ENCODE data around the gene TIAM2.
A peak's percentile ranks its signal among the peaks of the same experiment; 100 is the strongest.
"Not testable (repeated sequence)": the region's sequence is repeated elsewhere in the genome, so short reads cannot be mapped to it uniquely, and the experiment has no call there.

The TIAM2 gene

DNA sequence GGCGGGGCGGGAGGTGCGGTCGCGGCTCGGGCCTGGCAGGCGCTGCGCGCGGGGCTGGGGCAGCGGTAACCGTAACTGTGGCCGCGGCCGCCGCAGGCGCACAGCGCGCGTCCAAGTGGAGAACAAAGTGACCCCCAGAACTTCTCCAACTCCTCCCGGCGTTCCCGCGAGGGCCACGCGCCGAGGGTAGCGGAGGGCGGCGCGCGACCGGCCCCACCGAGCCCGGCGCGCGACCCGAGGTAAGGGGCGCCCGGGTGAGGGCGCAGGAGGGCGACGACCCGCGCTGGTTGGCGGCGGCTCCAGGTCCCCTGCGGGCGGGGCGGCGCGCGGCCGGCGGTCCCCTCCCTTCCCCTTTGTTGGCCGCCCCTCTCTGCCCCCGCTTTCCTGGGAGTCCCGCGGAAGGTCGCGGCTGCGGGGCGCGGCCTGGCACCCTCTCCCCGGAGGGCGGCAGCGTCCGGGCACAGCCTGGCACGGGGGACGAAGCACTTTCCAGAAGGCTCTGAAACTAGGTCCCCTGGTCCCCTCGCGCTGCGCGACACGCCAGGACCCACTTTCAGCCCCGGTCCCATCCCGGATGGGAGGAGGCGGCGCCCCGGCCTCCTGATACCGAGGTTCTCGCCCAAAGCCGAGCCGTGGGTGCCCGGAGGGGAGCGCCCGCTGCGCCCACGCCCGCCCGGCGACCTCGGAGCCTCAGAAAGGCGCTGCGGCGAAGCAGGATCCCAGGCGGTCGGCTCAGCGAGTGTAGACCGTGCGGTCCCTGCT, at the start of gene TIAM2:
Gene TIAM2, plus strand, starts transcription at position 62 of the 762 bp plus-strand sequence. CDS start 133,909 bp downstream, outside the sequence.
- Mint-ChIP-seq H3K36me3 (no peaks in the 10 kb centered on the region), H3K27me3 (peaks cover 21 to 39% of the 10 kb centered on the region in 2 donors), H3K4me3 (peak within 1 kb of the TSS; percentile 53 to 63), H3K9me3 (no peaks in the 10 kb centered on the region), H3K27ac (no peak within 1 kb of the TSS), H3K4me1 (no peaks in the 10 kb centered on the region)
- peak; percentile 63 to 68 for ATAC-seq (replicated peaks)
- peak; percentile 4 for DNase-seq

- no peaks in the 10 kb centered on the region for H3K27me3 Mint-ChIP-seq
- no peak for ATAC-seq (replicated peaks)
- peaks cover 26 to 32% of the 10 kb centered on the region in 2 donors for H3K4me1 Mint-ChIP-seq
- H3K36me3 Mint-ChIP-seq, result peaks cover 18% of the 10 kb centered on the region in 2 donors
- peak overlapping the region in 1 of 2 donors; percentile 70 for H3K4me3 Mint-ChIP-seq
- no peaks in the 10 kb centered on the region for H3K9me3 Mint-ChIP-seq
- no peak for DNase-seq
- H3K27ac Mint-ChIP-seq, result peak overlapping the region; percentile 63
Observed at GRCh38 chr6:154950979-154951344, 44.2 kb upstream of the TIAM2 start.

DNA sequence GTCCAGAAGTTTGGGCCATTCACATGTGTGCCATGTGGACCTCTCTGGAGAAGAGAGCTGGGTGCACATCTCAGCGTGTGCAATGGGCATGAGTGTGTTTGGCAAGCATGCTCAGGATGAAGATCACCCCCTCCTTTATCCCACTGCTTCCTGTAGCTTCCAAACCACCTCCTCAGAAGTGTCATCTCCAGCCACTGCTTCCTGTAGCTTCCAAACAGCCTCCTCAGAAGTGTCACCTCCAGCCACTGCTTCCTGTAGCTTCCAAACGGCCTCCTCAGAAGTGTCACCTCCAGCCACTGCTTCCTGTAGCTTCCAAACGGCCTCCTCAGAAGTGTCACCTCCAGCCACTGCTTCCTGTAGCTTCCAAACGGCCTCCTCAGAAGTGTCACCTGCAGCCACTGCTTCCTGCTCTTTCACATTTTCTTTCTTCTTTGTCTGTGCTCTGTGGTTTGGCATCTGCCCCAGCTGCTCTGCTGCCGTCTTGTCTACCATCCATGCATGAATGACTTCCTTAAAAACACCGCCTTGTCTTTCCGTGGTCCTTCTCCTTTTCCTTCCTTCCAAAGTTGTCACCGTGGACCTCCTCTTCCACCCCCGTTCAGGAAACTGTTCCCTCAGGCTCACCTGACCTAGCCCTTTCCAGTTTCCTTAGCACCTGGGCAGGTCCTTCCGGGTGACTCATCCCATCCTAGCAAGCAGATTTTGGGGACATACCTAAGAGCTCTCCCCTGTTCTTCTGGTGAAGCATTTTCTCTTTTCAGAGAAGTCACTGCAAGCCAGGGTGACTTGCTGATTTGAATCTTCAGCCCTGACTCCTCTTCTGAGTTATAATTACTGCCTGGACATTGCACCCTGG, 43.5 kb upstream of the TIAM2 start:
- peak; percentile 30 for DNase-seq
- peak; percentile 94 to 96 for ATAC-seq (replicated peaks)
- peaks cover 13 to 15% of the 10 kb centered on the region in 2 donors for H3K36me3 Mint-ChIP-seq
- no peaks in the 10 kb centered on the region for H3K9me3 Mint-ChIP-seq
- no peaks in the 10 kb centered on the region for H3K27me3 Mint-ChIP-seq
- H3K27ac Mint-ChIP-seq, result peak overlapping the region; percentile 95
- H3K4me1 Mint-ChIP-seq, result peaks cover 26 to 32% of the 10 kb centered on the region in 2 donors
- H3K4me3 Mint-ChIP-seq, result peak overlapping the region; percentile 62 to 70

GRCh38 chr6:154953644-154954043, 41.5 kb upstream of the TIAM2 start:
- H3K27ac Mint-ChIP-seq, result no peak overlapping the region
- ATAC-seq (replicated peaks), result no peak

DNA sequence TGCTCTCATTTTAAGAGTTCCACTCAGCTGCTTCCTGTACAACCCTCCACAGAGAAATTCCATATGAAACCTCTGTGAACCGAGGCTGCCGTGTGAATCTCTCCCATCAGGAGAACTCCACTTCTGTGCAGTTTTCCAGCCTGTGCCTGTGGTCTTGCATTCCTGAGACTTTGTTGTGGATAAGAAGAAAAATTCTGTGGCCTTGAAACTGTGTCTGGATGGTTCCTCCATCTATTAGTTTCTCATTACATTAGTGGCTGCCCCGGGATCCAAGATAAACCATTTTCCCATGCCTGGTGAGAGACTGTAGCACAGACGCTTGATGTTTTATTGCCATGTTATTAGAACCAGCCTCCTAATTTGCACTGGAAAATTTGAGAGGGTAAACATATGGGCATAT, 40.8 kb upstream of the TIAM2 start:
- Mint-ChIP-seq H3K36me3 (peaks cover 2 to 13% of the 10 kb centered on the region in 2 donors), H3K4me1 (peaks cover 26 to 37% of the 10 kb centered on the region in 2 donors), H3K4me3 (no peak overlapping the region), H3K27ac (no peak overlapping the region), H3K27me3 (no peaks in the 10 kb centered on the region), H3K9me3 (no peaks in the 10 kb centered on the region)
- DNase-seq (no peak), ATAC-seq (replicated peaks) (no peak)

More at GRCh38 chr6:154953644-154954043, 41.5 kb upstream of the TIAM2 start:
- no peak overlapping the region for H3K4me3 Mint-ChIP-seq
- DNase-seq, result no peak
- peaks cover 6 to 14% of the 10 kb centered on the region in 2 donors for H3K36me3 Mint-ChIP-seq
- no peaks in the 10 kb centered on the region for H3K9me3 Mint-ChIP-seq
- H3K27me3 Mint-ChIP-seq, result no peaks in the 10 kb centered on the region
- peaks cover 26 to 36% of the 10 kb centered on the region in 2 donors for H3K4me1 Mint-ChIP-seq

GRCh38 chr6:154956771-154957522, 38.2 kb upstream of the TIAM2 start:
- Mint-ChIP-seq H3K27me3 (no peaks in the 10 kb centered on the region), H3K36me3 (peaks cover 4 to 23% of the 10 kb centered on the region in 2 donors), H3K9me3 (no peaks in the 10 kb centered on the region), H3K27ac (no peak overlapping the region), H3K4me3 (no peak overlapping the region), H3K4me1 (peaks cover 8 to 16% of the 10 kb centered on the region in 2 donors)
- ATAC-seq (replicated peaks) (no peak), DNase-seq (no peak)

- DNase-seq (no peak), ATAC-seq (replicated peaks) (no peak)
- Mint-ChIP-seq H3K4me1 (peaks cover 0 to 5% of the 10 kb centered on the region in 2 donors), H3K27ac (no peak overlapping the region), H3K9me3 (peaks cover 0 to 2% of the 10 kb centered on the region in 2 donors), H3K36me3 (peaks cover 8 to 27% of the 10 kb centered on the region in 2 donors), H3K27me3 (no peaks in the 10 kb centered on the region), H3K4me3 (no peak overlapping the region)
Observed at GRCh38 chr6:154958469-154958868, 36.6 kb upstream of the TIAM2 start.

GRCh38 chr6:154960299-154960843, 34.7 kb upstream of the TIAM2 start:
- peaks cover 8 to 31% of the 10 kb centered on the region in 2 donors for H3K36me3 Mint-ChIP-seq
- no peak overlapping the region for H3K4me3 Mint-ChIP-seq
- peaks cover 0 to 2% of the 10 kb centered on the region in 2 donors for H3K9me3 Mint-ChIP-seq
- H3K27me3 Mint-ChIP-seq, result no peaks in the 10 kb centered on the region
- no peak for ATAC-seq (replicated peaks)
- DNase-seq, result no peak
- H3K27ac Mint-ChIP-seq, result no peak overlapping the region
- H3K4me1 Mint-ChIP-seq, result peaks cover 0 to 5% of the 10 kb centered on the region in 2 donors

- peaks cover 0 to 5% of the 10 kb centered on the region in 2 donors for H3K4me1 Mint-ChIP-seq
- no peaks in the 10 kb centered on the region for H3K27me3 Mint-ChIP-seq
- ATAC-seq (replicated peaks), result no peak
- H3K36me3 Mint-ChIP-seq, result peaks cover 8 to 30% of the 10 kb centered on the region in 2 donors
- H3K4me3 Mint-ChIP-seq, result no peak overlapping the region
- no peak overlapping the region for H3K27ac Mint-ChIP-seq
- no peak for DNase-seq
- peaks cover 0 to 2% of the 10 kb centered on the region in 2 donors for H3K9me3 Mint-ChIP-seq
Observed at GRCh38 chr6:154960854-154961530, 34.1 kb upstream of the TIAM2 start.

DNA sequence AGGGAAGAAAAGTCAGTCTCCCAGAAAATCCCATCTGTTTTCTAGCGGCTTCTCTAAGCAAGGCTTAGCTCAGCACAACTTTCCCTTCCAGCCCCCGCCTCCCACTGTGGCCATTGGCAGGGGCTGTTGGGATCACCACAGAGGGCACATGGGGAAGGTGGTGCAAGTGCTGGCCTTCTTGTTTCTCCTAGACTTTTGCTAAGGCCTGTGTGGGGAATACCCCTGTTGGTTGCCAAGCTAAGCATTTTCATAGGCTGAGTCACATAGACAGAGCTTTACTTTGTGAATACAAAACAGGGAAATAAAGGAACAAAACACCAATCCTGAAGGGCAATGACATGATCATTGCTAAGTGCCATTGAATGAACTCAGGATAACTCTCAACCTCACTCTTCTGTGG, 32.4 kb upstream of the TIAM2 start:
- Mint-ChIP-seq H3K27ac (no peak overlapping the region), H3K27me3 (no peaks in the 10 kb centered on the region), H3K36me3 (peaks cover 8 to 33% of the 10 kb centered on the region in 2 donors), H3K4me3 (no peak overlapping the region), H3K4me1 (peaks cover 0 to 5% of the 10 kb centered on the region in 2 donors), H3K9me3 (peaks cover 0 to 2% of the 10 kb centered on the region in 2 donors)
- DNase-seq, result no peak
- ATAC-seq (replicated peaks), result peak; percentile 18 to 19

DNA sequence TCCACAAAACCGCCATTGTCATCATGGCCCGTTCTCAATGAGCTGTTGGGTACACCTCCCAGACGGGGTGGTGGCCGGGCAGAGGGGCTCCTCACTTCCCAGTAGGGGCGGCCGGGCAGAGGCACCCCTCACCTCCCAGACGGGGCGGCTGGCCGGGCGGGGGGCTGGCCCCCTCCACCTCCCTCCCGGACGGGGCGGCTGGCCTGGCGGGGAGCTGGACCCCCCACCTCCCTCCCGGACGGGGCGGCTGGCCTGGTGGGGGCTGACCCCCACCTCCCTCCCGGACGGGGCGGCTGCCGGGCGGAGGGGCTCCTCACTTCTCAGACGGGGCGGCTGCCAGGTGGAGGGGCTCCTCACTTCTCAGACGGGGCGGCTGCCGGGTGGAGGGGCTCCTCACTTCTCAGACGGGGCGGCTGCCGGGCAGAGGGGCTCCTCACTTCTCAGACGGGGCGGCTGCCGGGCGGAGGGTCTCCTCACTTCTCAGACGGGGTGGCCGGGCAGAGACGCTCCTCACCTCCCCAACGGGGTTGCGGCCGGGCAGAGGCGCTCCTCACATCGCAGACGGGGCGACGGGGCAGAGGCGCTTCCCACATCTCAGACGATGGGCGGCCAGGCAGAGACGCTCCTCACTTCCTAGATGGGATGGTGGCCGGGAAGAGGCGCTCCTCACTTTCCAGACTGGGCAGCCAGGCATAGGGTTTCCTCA, 28.9 kb upstream of the TIAM2 start:
- not testable (repeated sequence) for H3K4me3 Mint-ChIP-seq; DNase-seq; H3K27me3 Mint-ChIP-seq; H3K9me3 Mint-ChIP-seq; H3K4me1 Mint-ChIP-seq; ATAC-seq (replicated peaks); H3K27ac Mint-ChIP-seq
- peaks cover 5 to 18% of the 10 kb centered on the region in 2 donors for H3K36me3 Mint-ChIP-seq

DNA sequence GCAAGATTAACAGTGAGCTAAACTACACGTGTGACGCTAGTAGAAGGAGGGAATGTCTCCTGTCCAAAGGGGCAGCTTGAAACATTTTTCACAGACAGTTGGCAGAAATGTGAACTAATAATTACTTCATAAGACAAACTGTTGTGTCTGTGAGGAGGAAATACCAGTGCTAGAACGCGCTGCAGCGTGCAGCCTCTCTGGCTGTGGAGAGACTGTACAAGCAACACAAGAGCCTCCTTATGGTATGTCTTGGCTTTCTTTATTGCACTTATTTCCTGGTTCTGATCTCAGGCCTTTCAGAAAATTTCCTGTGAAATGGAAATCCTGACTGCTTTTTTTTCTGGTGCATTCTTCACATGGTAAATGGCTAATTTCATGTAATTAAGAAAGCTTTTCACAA, 25.3 kb upstream of the TIAM2 start:
- Mint-ChIP-seq H3K9me3 (no peaks in the 10 kb centered on the region), H3K27me3 (no peaks in the 10 kb centered on the region), H3K4me1 (no peaks in the 10 kb centered on the region), H3K4me3 (no peak overlapping the region), H3K27ac (no peak overlapping the region), H3K36me3 (peaks cover 0 to 5% of the 10 kb centered on the region in 2 donors)
- ATAC-seq (replicated peaks), result no peak
- no peak for DNase-seq
